PC-9 (cell line): ENCODE data around the gene OFD1.

Source experiments
- EZH2 ChIP-seq: fragments of 200-600 bp; sonication (generic); IDR thresholded peaks from 2 replicates; pipeline ENCODE4 v1.8.0; 2017; ENCODE audit warnings: antibody characterized with exemption, low read depth
- TF ChIP-seq, protein P1 (sequence below): fragments of 200-600 bp; sonication (generic); conservative IDR thresholded peaks from 2 replicates; pipeline ENCODE4 v1.6.1; 2017; ENCODE audit warnings: mixed run types, antibody characterized with exemption, mild to moderate bottlenecking, moderate library complexity

DNA sequence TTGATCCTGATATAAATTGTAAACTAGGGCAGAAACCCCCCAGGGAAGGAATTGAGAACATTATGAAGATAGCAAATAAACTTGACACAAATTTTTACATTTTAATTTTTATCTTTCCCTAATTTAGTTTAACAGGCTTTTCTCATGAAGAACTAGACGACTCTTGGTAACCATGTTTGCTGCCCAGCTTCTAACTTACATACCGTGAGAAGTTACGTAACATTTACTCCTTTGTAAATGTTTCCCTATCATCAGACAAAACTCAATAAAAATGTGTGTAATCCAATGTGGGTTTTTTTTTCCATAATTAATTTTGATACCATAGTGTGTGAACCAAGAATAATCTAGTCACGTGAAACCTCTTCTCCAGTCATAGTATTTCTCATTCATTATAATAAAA lies 34.4 kb downstream of the OFD1 start:
- TF ChIP-seq, protein P1, sequence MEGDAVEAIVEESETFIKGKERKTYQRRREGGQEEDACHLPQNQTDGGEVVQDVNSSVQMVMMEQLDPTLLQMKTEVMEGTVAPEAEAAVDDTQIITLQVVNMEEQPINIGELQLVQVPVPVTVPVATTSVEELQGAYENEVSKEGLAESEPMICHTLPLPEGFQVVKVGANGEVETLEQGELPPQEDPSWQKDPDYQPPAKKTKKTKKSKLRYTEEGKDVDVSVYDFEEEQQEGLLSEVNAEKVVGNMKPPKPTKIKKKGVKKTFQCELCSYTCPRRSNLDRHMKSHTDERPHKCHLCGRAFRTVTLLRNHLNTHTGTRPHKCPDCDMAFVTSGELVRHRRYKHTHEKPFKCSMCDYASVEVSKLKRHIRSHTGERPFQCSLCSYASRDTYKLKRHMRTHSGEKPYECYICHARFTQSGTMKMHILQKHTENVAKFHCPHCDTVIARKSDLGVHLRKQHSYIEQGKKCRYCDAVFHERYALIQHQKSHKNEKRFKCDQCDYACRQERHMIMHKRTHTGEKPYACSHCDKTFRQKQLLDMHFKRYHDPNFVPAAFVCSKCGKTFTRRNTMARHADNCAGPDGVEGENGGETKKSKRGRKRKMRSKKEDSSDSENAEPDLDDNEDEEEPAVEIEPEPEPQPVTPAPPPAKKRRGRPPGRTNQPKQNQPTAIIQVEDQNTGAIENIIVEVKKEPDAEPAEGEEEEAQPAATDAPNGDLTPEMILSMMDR: no peak
- no peak for TF ChIP-seq EZH2
